IMR-90 (cell line): ENCODE results near the gene MYO1H.

Experiments
- CEBPB ChIP-seq: IDR thresholded peaks from 2 replicates; pipeline ENCODE4 v1.6.1; 2012; ENCODE audit warnings: low read depth, low read length, improper control_type of control experiment
- POLR2A ChIP-seq: IDR thresholded peaks from 2 replicates; pipeline ENCODE4 v1.6.1; 2012; ENCODE audit warnings: mild to moderate bottlenecking, low read depth, low read length
- RAD21 ChIP-seq: IDR thresholded peaks from 2 replicates; pipeline ENCODE4 v1.6.1; 2012; ENCODE audit warnings: low read length, improper control_type of control experiment
- RFX5 ChIP-seq: IDR thresholded peaks from 2 replicates; pipeline ENCODE4 v1.8.0; 2012; ENCODE audit warnings: low read depth, mild to moderate bottlenecking, low read length, moderate library complexity
- SMC3 ChIP-seq: fragments of 150-350 bp; IDR thresholded peaks from 2 replicates; pipeline ENCODE4 v1.6.1; 2016; ENCODE audit warnings: low read depth, mild to moderate bottlenecking, antibody characterized with exemption, low read length, moderate library complexity
- TF ChIP-seq, protein P1 (sequence below): conservative IDR thresholded peaks from 2 replicates; pipeline ENCODE4 v1.5.1; 2012; ENCODE audit warnings: mild to moderate bottlenecking, low read depth, low read length, improper control_type of control experiment
- TF ChIP-seq, protein P2 (sequence below): fragments of 150-350 bp; IDR thresholded peaks from 2 replicates; pipeline ENCODE4 v1.6.1; 2017; ENCODE audit warnings: mild to moderate bottlenecking, antibody characterized with exemption, low read length, low read depth

DNA sequence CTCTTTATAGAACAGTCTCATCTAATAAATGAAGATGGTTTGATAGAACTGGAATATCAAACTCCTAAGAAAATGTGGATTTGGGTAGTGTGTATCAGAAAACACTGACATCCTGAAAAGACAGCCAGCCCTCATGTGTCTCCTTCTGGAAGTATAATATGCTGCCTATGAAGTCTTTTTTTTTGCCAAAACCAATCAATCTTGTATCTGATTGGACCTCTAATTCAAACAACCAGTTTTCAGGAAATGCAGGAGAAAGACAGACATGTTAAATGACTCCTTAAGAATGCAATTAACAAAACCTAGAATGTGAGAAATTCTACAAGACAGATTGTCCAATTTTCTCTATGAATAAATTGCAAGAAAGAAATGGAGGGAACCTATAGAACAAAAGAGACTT lies 34.3 kb downstream of the MYO1H start:
- TF ChIP-seq, protein P1, sequence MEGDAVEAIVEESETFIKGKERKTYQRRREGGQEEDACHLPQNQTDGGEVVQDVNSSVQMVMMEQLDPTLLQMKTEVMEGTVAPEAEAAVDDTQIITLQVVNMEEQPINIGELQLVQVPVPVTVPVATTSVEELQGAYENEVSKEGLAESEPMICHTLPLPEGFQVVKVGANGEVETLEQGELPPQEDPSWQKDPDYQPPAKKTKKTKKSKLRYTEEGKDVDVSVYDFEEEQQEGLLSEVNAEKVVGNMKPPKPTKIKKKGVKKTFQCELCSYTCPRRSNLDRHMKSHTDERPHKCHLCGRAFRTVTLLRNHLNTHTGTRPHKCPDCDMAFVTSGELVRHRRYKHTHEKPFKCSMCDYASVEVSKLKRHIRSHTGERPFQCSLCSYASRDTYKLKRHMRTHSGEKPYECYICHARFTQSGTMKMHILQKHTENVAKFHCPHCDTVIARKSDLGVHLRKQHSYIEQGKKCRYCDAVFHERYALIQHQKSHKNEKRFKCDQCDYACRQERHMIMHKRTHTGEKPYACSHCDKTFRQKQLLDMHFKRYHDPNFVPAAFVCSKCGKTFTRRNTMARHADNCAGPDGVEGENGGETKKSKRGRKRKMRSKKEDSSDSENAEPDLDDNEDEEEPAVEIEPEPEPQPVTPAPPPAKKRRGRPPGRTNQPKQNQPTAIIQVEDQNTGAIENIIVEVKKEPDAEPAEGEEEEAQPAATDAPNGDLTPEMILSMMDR = no peak
- no peak for TF ChIP-seq POLR2A
- no peak for TF ChIP-seq SMC3
- no peak for TF ChIP-seq RAD21
- no peak for TF ChIP-seq CEBPB
- TF ChIP-seq RFX5 = no peak
- TF ChIP-seq, protein P2, sequence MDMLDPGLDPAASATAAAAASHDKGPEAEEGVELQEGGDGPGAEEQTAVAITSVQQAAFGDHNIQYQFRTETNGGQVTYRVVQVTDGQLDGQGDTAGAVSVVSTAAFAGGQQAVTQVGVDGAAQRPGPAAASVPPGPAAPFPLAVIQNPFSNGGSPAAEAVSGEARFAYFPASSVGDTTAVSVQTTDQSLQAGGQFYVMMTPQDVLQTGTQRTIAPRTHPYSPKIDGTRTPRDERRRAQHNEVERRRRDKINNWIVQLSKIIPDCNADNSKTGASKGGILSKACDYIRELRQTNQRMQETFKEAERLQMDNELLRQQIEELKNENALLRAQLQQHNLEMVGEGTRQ = no peak
